Adrenal gland (tissue), 12 donors: ENCODE data around the gene DNAH6. TPM values are rescaled to one million over a fixed set of nuclear protein-coding genes. Genes with fewer than 3 reads are reported as not detected.

Experiments
- DNase-seq, 7 donors: peaks; one replicate each; pipeline ENCODE4 v3.0.0-alpha.2; 2019 to 2020
- H3K27ac ChIP-seq, 5 donors: fragments of 200-600 bp; sonication (generic) in 4 of 5; 1 replicate in 3 of 5; 2 replicates in 2 of 5; pipeline versions ENCODE4 v1.5.1 to v1.8.0; 2016 to 2020; ENCODE audit warnings: mild to moderate bottlenecking in 1 of 5
- H3K27me3 ChIP-seq: fragments of 200-600 bp; 2 replicates; pipeline ENCODE4 v1.8.0; 2021
- H3K36me3 ChIP-seq, 2 donors: fragments of 200-600 bp; replicated peaks in 1 of 2; 1 replicate in 1 of 2; 2 replicates in 1 of 2; pipeline versions ENCODE4 v1.5.1 to v1.8.0; 2018 to 2022
- H3K4me1 ChIP-seq, 2 donors: fragments of 200-600 bp; replicated peaks in 1 of 2; 1 replicate in 1 of 2; 2 replicates in 1 of 2; pipeline versions ENCODE4 v1.5.1 to v1.8.0; 2018 to 2021
- H3K4me3 ChIP-seq, 4 donors: fragments of 200-600 bp; sonication (generic) in 3 of 4; one replicate each; pipeline ENCODE4 v1.5.1; 2016 to 2018
- H3K9me3 ChIP-seq, 3 donors: fragments of 200-600 bp; sonication (generic) in 1 of 3; replicated peaks in 1 of 3; 1 replicate in 2 of 3; 2 replicates in 1 of 3; pipeline versions ENCODE4 v1.5.1 to v1.8.0; 2016 to 2021
- POLR2A ChIP-seq, 2 donors: fragments of 450-650 bp; IDR thresholded peaks; one replicate each; pipeline ENCODE4 v1.6.1; 2017; ENCODE audit warnings: antibody characterized with exemption in 2 of 2, mild to moderate bottlenecking in 2 of 2, moderate library complexity in 1 of 2
- WGBS, 4 donors: extraction: QIAGEN DNeasy Blood & Tissue Kit in 2 of 4; methylation state at CpG; one replicate each; pipeline versions ENCODE4 v1.1.5 to v1.1.7; 2013 to 2017; 5-methylcytosine and 5-hydroxymethylcytosine counted together
- intact Hi-C, 2 donors: fragments of 100-400 bp; cut with DNase I; formaldehyde crosslinking; loops; one replicate each; pipeline versions ENCODE4 v1.14.1 to v1.15.0; 2022 to 2023
- polyA plus RNA-seq, 3 donors: library from polyadenylated mRNA; stranded (reverse); fragments of 200-250 nt in 2 of 3; fragments of 350-450 nt in 1 of 3; fragmentation: Illumina TruSeq in 1 of 3; extraction: RNeasy Lipid Tissue Mini Kit (QIAGEN cat#74804) in 1 of 3; gene quantifications; one replicate each; pipeline ENCODE4 v1.2.3, GENCODE V29; 2013 to 2014
- total RNA-seq, 9 donors: library from RNA; depleted of rRNA in 4 of 9; stranded (reverse); fragments of >200 nt in 4 of 9; fragments of 120-200 nt in 1 of 9; fragmentation: NEBNext Ultra II Directional in 1 of 9; extraction: Animal tissue kit (Norgen Biotek cat#: 25700) in 1 of 9; gene quantifications; one replicate each; pipeline versions ENCODE4 v1.1.0 to v1.2.4, GENCODE V29; 2013 to 2023
- TF ChIP-seq, protein P1 (sequence below), 6 experiments: fragments of 450-650 bp in 4 of 6; fragments of 200-600 bp in 2 of 6; sonication (generic) in 1 of 6; IDR thresholded peaks; 1 replicate in 5 of 6; 2 replicates in 1 of 6; pipeline versions ENCODE4 v1.5.1 to v1.8.0; 2016 to 2021; ENCODE audit warnings: antibody characterized with exemption in 6 of 6, mild to moderate bottlenecking in 2 of 6, moderate library complexity in 1 of 6
- donor health status: healthy with polysubstance abuse.
- donor health status: Bipolar disorder and iron deficiency.
- donor health status: DM: yes; HTN: yes; CAD: no.
- donor health status: DM: no; HTN: no; CAD: no.
- donor health status: DM: no; HTN: no; CAD: no.
- donor health status: DM: yes; HTN: yes; CAD: no.

Gene DNAH6
- total and polyA plus RNA-seq, 12 donors: 0.06 to 0.74 (median 0.28) TPM

DNA sequence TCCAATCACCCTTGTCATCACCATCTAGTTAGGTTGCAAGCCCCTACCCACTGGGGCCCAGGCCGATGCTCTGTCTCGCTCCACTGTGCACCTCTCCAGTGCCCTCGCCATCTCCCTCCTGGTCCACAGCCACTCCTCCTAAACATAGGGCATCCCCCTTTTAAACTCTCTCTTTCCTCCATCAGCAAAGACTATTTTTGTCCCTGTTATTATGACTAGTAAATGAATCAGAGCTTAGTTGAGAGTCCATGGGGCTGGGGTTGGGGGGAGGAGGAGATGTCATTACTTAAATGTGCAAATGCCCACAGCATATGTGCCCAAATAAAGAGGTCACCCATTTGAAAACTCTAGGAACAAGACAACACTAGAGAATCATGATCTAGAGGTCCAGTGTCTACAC, 197.1 kb downstream of the DNAH6 start:
- Histone ChIP-seq H3K9me3 (no peaks in the 10 kb centered on the region), H3K4me3 (no peak overlapping the region), H3K4me1 (no peaks in the 10 kb centered on the region), H3K36me3 (no peaks in the 10 kb centered on the region), H3K27ac (no peak overlapping the region), H3K27me3 (no peaks in the 10 kb centered on the region)
- intact Hi-C loops: no loop called here
- DNase-seq: no peak
- TF ChIP-seq, protein P1, sequence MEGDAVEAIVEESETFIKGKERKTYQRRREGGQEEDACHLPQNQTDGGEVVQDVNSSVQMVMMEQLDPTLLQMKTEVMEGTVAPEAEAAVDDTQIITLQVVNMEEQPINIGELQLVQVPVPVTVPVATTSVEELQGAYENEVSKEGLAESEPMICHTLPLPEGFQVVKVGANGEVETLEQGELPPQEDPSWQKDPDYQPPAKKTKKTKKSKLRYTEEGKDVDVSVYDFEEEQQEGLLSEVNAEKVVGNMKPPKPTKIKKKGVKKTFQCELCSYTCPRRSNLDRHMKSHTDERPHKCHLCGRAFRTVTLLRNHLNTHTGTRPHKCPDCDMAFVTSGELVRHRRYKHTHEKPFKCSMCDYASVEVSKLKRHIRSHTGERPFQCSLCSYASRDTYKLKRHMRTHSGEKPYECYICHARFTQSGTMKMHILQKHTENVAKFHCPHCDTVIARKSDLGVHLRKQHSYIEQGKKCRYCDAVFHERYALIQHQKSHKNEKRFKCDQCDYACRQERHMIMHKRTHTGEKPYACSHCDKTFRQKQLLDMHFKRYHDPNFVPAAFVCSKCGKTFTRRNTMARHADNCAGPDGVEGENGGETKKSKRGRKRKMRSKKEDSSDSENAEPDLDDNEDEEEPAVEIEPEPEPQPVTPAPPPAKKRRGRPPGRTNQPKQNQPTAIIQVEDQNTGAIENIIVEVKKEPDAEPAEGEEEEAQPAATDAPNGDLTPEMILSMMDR (IDR thresholded peaks at IDR 0.05): no peak
- TF ChIP-seq POLR2A (IDR thresholded peaks at IDR 0.05): no peak
- WGBS, 4 donors: 91 to 97% (median 93%) methylated on average over 3 of the region's 3 CpGs

DNA sequence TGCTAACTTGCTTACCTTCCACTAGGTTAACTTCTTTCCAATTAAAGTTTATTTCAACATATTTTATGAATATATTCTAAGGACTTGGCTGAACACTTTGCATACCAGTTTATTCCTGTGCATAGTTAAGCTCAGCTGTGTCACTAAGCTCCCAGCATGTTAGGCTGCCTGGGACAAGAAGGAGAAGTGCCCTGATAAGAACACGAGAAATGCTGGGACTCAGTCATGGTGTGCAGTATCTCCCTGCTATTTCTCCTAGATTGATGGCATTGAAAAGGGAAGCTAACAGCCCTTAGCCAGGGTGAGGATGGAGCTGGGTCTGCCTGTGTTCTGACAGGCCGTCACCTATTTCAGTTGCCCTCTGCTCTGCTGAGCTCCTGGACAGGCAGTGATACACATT, 200.3 kb downstream of the DNAH6 start:
- intact Hi-C loops: no loop called here
- no peak overlapping the region for H3K27ac ChIP-seq
- H3K4me1 ChIP-seq: no peaks in the 10 kb centered on the region
- no peaks in the 10 kb centered on the region for H3K36me3 ChIP-seq
- TF ChIP-seq, protein P1 (IDR thresholded peaks at IDR 0.05): no peak
- no peak for TF ChIP-seq POLR2A (IDR thresholded peaks at IDR 0.05)
- H3K9me3 ChIP-seq: no peaks in the 10 kb centered on the region
- H3K4me3 ChIP-seq: no peak overlapping the region
- 25 to 43% (median 41%) methylated on average over 2 of the region's 2 CpGs for WGBS, 4 donors
- H3K27me3 ChIP-seq: no peaks in the 10 kb centered on the region
- DNase-seq: no peak

DNA sequence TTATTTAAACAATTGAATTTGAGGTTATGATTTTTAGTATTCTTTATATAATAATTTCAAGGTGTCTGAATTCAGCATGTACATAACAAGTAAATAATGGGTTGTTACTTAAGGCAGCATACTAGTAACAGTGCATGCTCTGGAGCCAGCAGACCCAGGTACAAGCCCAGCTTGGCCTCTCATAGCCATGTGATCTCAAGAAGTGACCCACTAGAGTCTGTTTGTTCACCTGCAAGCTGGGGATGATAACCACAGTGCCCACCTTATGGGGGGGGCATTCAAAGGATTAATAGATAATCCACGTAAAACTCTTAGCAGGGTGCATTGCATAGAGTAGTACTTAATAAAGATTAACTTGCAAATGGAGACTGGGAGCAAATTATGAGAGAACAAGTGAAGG, 201.0 kb downstream of the DNAH6 start:
- no peaks in the 10 kb centered on the region for H3K9me3 ChIP-seq
- H3K27ac ChIP-seq: no peak overlapping the region
- TF ChIP-seq, protein P1 (IDR thresholded peaks at IDR 0.05): no peak
- TF ChIP-seq POLR2A (IDR thresholded peaks at IDR 0.05): no peak
- H3K36me3 ChIP-seq: no peaks in the 10 kb centered on the region
- H3K4me3 ChIP-seq: no peak overlapping the region
- 84 to 100% (median 90%) methylated on average over 1 of the region's 1 CpG for WGBS, 4 donors
- intact Hi-C loops: no loop called here
- DNase-seq: no peak
- H3K27me3 ChIP-seq: no peaks in the 10 kb centered on the region
- H3K4me1 ChIP-seq: no peaks in the 10 kb centered on the region

DNA sequence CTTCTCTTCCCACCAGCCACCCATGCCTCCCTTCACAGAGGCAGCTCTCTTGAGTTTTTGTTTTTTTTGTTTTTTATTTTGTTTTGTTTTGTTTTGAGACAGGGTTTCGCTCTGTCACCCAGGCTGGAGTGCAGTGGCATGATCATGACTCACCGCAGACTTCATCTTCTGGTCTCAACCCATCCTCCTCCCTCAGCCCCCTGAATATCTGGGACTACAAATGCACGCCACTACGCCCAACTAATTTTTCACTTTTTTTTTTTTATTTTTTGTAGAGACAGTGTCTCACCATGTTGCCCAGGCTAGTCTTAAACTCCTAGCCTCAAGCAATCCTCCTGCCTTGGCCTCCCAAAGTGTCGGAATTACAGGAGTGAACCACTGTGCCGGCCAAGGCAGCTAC, 203.1 kb downstream of the DNAH6 start:
- no peak for DNase-seq
- Histone ChIP-seq H3K4me3 (no peak overlapping the region), H3K27ac (no peak overlapping the region), H3K4me1 (no peaks in the 10 kb centered on the region), H3K9me3 (no peaks in the 10 kb centered on the region), H3K27me3 (no peaks in the 10 kb centered on the region), H3K36me3 (no peaks in the 10 kb centered on the region)
- TF ChIP-seq, protein P1 (IDR thresholded peaks at IDR 0.05): no peak
- no peak for TF ChIP-seq POLR2A (IDR thresholded peaks at IDR 0.05)
- intact Hi-C loops: no loop called here
- WGBS, 4 donors: 86 to 97% (median 95%) methylated on average over 6 of the region's 6 CpGs
